K562 (cell line): Measurements from ENCODE around the gene NUP133. TPM values are rescaled to one million over a fixed set of nuclear protein-coding genes. Genes with fewer than 3 reads are reported as not detected.
A peak's percentile ranks its signal among the peaks of the same experiment; 100 is the strongest.

Experiments used
- BDP1 ChIP-seq: IDR thresholded peaks from 3 replicates; pipeline ENCODE4 v1.6.1; 2011; ENCODE audit not compliant: insufficient read length, insufficient read depth
- CBFB ChIP-seq: sonication (generic); formaldehyde crosslinking; IDR thresholded peaks from 2 replicates; pipeline ENCODE4 v1.4.0; 2020; ENCODE audit warnings: mild to moderate bottlenecking, missing genetic modification reagents
- E2F8 ChIP-seq: fragments of 450-650 bp; IDR thresholded peaks from 2 replicates; pipeline ENCODE4 v1.7.1; 2018; ENCODE audit warnings: mild to moderate bottlenecking, low read depth; ENCODE audit not compliant: partially characterized antibody
- ETV6 ChIP-seq, 3 experiments: fragments of 150-350 bp in 1 of 3; sonication (generic) in 1 of 3; formaldehyde crosslinking in 1 of 3; IDR thresholded peaks; 2 replicates each; pipeline versions ENCODE4 v1.6.1 to v1.8.0; 2014 to 2022; ENCODE audit warnings: borderline replicate concordance in 2 of 3, low read depth in 2 of 3, antibody characterized with exemption in 1 of 3, low read length in 1 of 3, mild to moderate bottlenecking in 1 of 3, missing genetic modification reagents in 1 of 3
- HDAC6 ChIP-seq: IDR thresholded peaks from 2 replicates; pipeline ENCODE4 v1.6.1; 2012; ENCODE audit warnings: low read depth, mild to moderate bottlenecking, control low read depth, inconsistent platforms, low read length, moderate library complexity
- MCM3 ChIP-seq: fragments of 450-650 bp; IDR thresholded peaks from 2 replicates; pipeline ENCODE4 v1.6.1; 2016
- MNT ChIP-seq, 2 experiments: fragments of 450-650 bp; conservative IDR thresholded peaks; 2 replicates each; pipeline ENCODE4 v1.6.1; 2017; ENCODE audit warnings: mild to moderate bottlenecking in 2 of 2, moderate library complexity in 2 of 2
- NELFE ChIP-seq: IDR thresholded peaks from 2 replicates; pipeline ENCODE4 v1.6.1; 2011; ENCODE audit warnings: mild to moderate bottlenecking; ENCODE audit not compliant: insufficient read depth, insufficient read length
- PHF20 ChIP-seq: fragments of 450-650 bp; IDR thresholded peaks from 2 replicates; pipeline ENCODE4 v1.6.1; 2018; ENCODE audit not compliant: partially characterized antibody
- POLR3G ChIP-seq: IDR thresholded peaks from 2 replicates; pipeline ENCODE4 v1.6.1; 2011; ENCODE audit not compliant: insufficient read length, insufficient replicate concordance; ENCODE audit errors: extremely low read depth
- RFX1 ChIP-seq: fragments of 450-650 bp; IDR thresholded peaks from 2 replicates; pipeline ENCODE4 v1.6.1; 2016; ENCODE audit warnings: mild to moderate bottlenecking, moderate library complexity
- SIX5 ChIP-seq, 2 experiments: IDR thresholded peaks; 2 replicates each; pipeline ENCODE4 v1.6.1; 2011; ENCODE audit warnings: low read length in 2 of 2, borderline replicate concordance in 1 of 2, low read depth in 1 of 2, mild to moderate bottlenecking in 1 of 2, moderate library complexity in 1 of 2; ENCODE audit not compliant: insufficient read depth in 1 of 2
- SRSF3 ChIP-seq: fragments of 200-400 bp; formaldehyde crosslinking; IDR thresholded peaks from 2 replicates; pipeline ENCODE4 v1.6.1; 2016; ENCODE audit warnings: mild to moderate bottlenecking, low read length, moderate library complexity; ENCODE audit not compliant: insufficient read depth
- TBP ChIP-seq: optimal IDR thresholded peaks from 2 replicates; pipeline ENCODE3; 2011; ENCODE audit warnings: low read depth, low read length, improper control_type of control experiment
- ZNF384 ChIP-seq: IDR thresholded peaks from 2 replicates; pipeline ENCODE4 v1.6.1; 2012; ENCODE audit warnings: low read depth, low read length, improper control_type of control experiment
- ZNF436 ChIP-seq: fragments of 250-450, 450-650 bp; sonication (Bioruptor Pico); formaldehyde crosslinking; IDR thresholded peaks from 2 replicates; pipeline ENCODE4 v1.7.0; 2020; ENCODE audit warnings: mild to moderate bottlenecking
- ZNF668 ChIP-seq: fragments of 250-450 bp; sonication (Bioruptor Pico); IDR thresholded peaks from 2 replicates; pipeline ENCODE4 v1.8.0; 2022; ENCODE audit warnings: mild to moderate bottlenecking, inconsistent platforms
- polyA plus RNA-seq, 8 experiments: library from polyadenylated mRNA; depleted of rRNA in 4 of 8; stranded (reverse) in 5 of 8; unstranded in 3 of 8; fragments of >200 nt; fragmentation: Nextera tagmentation in 2 of 8; fragmentation: Illumina TruSeq in 1 of 8; extraction: Ambion mirVana in 2 of 8; extraction: Trizol in 1 of 8; gene quantifications; 2 replicates each; pipeline versions ENCODE4 v1.2.1 to v1.2.3, GENCODE V29; 2011 to 2014; ENCODE audit warnings: inconsistent platforms in 1 of 8, missing spikeins in 1 of 8
- total RNA-seq, 7 experiments: library from RNA; depleted of rRNA in 6 of 7; stranded (reverse); fragments of >200 nt in 6 of 7; fragmentation: Illumina TruSeq in 2 of 7; extraction: Trizol in 2 of 7; gene quantifications; 2 replicates each; pipeline versions ENCODE4 v1.2.1 to v1.2.3, GENCODE V29; 2011 to 2021; ENCODE audit warnings: low replicate concordance in 1 of 7
- TF ChIP-seq, protein P1 (sequence below): sonication (generic); formaldehyde crosslinking; IDR thresholded peaks from 2 replicates; pipeline ENCODE4 v1.8.0; 2023; ENCODE audit warnings: mild to moderate bottlenecking, missing genetic modification reagents

The NUP133 gene
- total and polyA plus RNA-seq, 9 of the 15 experiments (the other 6 are each of a cell fraction or from before 2014, with no cell fraction given): 21.7 to 85.1 (median 61.3) TPM

DNA sequence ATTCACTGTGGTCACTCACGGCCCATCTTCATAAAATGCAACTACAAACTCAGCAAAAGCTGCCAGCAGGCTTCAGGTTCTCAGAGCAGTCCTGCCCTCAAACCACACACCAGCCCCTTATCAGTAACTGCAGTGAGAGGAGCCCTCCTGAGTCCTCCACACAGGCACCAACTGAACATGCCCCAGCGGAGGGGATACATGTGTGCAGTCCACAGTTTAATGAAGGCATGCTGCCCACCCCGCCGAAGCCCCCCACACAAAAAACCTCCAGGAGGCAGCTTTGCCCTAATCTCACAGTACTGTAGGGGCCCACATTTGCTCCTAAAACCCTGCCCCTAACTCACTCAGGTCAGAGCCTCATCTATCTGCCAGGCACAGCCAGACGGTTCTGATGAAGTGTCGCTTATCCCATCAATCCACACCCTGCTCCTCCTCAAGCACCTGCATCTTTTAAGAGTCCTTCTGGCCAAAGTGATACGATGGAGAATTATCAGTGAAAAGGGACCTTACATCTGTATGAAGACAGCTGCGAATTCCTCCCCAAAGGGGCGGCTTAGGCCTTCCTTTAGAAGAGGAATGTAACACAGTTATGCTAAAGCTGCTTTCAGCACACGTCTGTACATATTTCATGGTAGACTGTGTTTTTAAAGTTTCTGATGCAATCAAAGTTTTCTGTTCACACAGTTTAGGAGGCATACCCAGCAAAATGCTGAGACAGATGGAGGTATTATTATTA lies 46.9 kb upstream of the NUP133 start (continued):
- no peak for TF ChIP-seq MCM3
- no peak for TF ChIP-seq POLR3G
- TF ChIP-seq BDP1: no peak
- no peak for TF ChIP-seq SIX5 (IDR thresholded peaks at IDR 0.05; ENCODE audit: borderline replicate concordance in 1 of 2, insufficient read depth in 1 of 2, low read depth in 1 of 2, low read length in 2 of 2)
- no peak for TF ChIP-seq ZNF436 (CRISPR knock-in tag)
- no peak for TF ChIP-seq SRSF3
- no peak for TF ChIP-seq RFX1
- TF ChIP-seq TBP: no peak
- TF ChIP-seq ZNF384: peak; percentile 25; the same call in 1 of the 2 replicates
- TF ChIP-seq E2F8: no peak
- peak; percentile 59 to 80 for TF ChIP-seq MNT (conservative IDR thresholded peaks at IDR 0.05)
- peak; percentile 79; the same call in 1 of the 2 replicates for TF ChIP-seq CBFB (CRISPR knock-in tag)
- no peak for TF ChIP-seq NELFE
- TF ChIP-seq ETV6 (IDR thresholded peaks at IDR 0.05; ENCODE audit: borderline replicate concordance in 1 of 2, low read depth in 2 of 2, low read length in 1 of 2): 0 out of 4 replicates have a peak, but pooled peaks of 1 of the 2 experiments have one; percentile 16
- TF ChIP-seq ETV6 (CRISPR knock-in tag; IDR thresholded peaks at IDR 0.05; ENCODE audit: borderline replicate concordance): no peak
- no peak for TF ChIP-seq HDAC6
- TF ChIP-seq PHF20: no peak
- TF ChIP-seq, protein P1, sequence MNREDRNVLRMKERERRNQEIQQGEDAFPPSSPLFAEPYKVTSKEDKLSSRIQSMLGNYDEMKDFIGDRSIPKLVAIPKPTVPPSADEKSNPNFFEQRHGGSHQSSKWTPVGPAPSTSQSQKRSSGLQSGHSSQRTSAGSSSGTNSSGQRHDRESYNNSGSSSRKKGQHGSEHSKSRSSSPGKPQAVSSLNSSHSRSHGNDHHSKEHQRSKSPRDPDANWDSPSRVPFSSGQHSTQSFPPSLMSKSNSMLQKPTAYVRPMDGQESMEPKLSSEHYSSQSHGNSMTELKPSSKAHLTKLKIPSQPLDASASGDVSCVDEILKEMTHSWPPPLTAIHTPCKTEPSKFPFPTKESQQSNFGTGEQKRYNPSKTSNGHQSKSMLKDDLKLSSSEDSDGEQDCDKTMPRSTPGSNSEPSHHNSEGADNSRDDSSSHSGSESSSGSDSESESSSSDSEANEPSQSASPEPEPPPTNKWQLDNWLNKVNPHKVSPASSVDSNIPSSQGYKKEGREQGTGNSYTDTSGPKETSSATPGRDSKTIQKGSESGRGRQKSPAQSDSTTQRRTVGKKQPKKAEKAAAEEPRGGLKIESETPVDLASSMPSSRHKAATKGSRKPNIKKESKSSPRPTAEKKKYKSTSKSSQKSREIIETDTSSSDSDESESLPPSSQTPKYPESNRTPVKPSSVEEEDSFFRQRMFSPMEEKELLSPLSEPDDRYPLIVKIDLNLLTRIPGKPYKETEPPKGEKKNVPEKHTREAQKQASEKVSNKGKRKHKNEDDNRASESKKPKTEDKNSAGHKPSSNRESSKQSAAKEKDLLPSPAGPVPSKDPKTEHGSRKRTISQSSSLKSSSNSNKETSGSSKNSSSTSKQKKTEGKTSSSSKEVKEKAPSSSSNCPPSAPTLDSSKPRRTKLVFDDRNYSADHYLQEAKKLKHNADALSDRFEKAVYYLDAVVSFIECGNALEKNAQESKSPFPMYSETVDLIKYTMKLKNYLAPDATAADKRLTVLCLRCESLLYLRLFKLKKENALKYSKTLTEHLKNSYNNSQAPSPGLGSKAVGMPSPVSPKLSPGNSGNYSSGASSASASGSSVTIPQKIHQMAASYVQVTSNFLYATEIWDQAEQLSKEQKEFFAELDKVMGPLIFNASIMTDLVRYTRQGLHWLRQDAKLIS (CRISPR knock-in tag): 0 out of 2 replicates have a peak, but pooled peaks have one; percentile 52
- peak; percentile 94 for TF ChIP-seq ZNF668
